PC-9 (cell line): ENCODE data around the gene CDC20.

Experiments
- CTCF ChIP-seq: fragments of 200-600 bp; sonication (generic); conservative IDR thresholded peaks from 2 replicates; pipeline ENCODE4 v1.6.1; 2017; ENCODE audit warnings: mixed run types, antibody characterized with exemption, mild to moderate bottlenecking, moderate library complexity
- EZH2 ChIP-seq: fragments of 200-600 bp; sonication (generic); IDR thresholded peaks from 2 replicates; pipeline ENCODE4 v1.8.0; 2017; ENCODE audit warnings: antibody characterized with exemption, low read depth

GRCh38 chr1:43367904-43368645 lies 9.3 kb downstream of the CDC20 start, which contains the start of gene ELOVL1:
- peak; percentile 33; the same call in 1 of the 2 replicates for TF ChIP-seq CTCF
- no peak for TF ChIP-seq EZH2
